Colon (tissue), 2 donors: ENCODE results near the gene HNF4A.
"Not testable (repeated sequence)": the region's sequence is repeated elsewhere in the genome, so short reads cannot be mapped to it uniquely, and the experiment has no call there.

Source experiments
- FAIRE-seq: peaks from 2 replicates; lab custom pipeline; 2012; peaks lifted over from hg19 to GRCh38; lab: Jason Lieb, UNC
- donor health status: control.
- donor health status: control.

HNF4A gene

GRCh38 chr20:44355498-44356352 is at the start of gene HNF4A:
TSS of gene HNF4A (plus strand) at chr20:44355699. CDS start at chr20:44355805, 106 bp downstream.
- FAIRE-seq: no peak

- no peak for FAIRE-seq
Measured at GRCh38 chr20:44306927-44307326, 48.6 kb upstream of the HNF4A start.

- no peak for FAIRE-seq
Measured at GRCh38 chr20:44309763-44310663, 45.5 kb upstream of the HNF4A start.

- no peak for FAIRE-seq
Measured at GRCh38 chr20:44310664-44311639, 44.5 kb upstream of the HNF4A start, which contains the start of gene FITM2. TSS of gene FITM2 (minus strand) at chr20:44311202. CDS start at chr20:44311148, 54 bp downstream.

- FAIRE-seq: no peak
Measured at GRCh38 chr20:44314870-44315269, 40.6 kb upstream of the HNF4A start.

GRCh38 chr20:44319839-44320422 is 35.6 kb upstream of the HNF4A start:
- no peak for FAIRE-seq

- FAIRE-seq: no peak
Measured at GRCh38 chr20:44324343-44324742, 31.2 kb upstream of the HNF4A start.

GRCh38 chr20:44326391-44327159 is 28.9 kb upstream of the HNF4A start:
- no peak for FAIRE-seq

- FAIRE-seq: not testable (repeated sequence)
Measured at GRCh38 chr20:44327748-44328147, 27.8 kb upstream of the HNF4A start.

- no peak for FAIRE-seq
Measured at GRCh38 chr20:44328428-44328827, 27.1 kb upstream of the HNF4A start.

- no peak for FAIRE-seq
Measured at GRCh38 chr20:44331201-44331600, 24.3 kb upstream of the HNF4A start.

GRCh38 chr20:44334306-44334705 is 21.2 kb upstream of the HNF4A start:
- FAIRE-seq: no peak

- no peak for FAIRE-seq
Measured at GRCh38 chr20:44334709-44335108, 20.8 kb upstream of the HNF4A start.

- no peak for FAIRE-seq
Measured at GRCh38 chr20:44335675-44336074, 19.8 kb upstream of the HNF4A start.

- no peak for FAIRE-seq
Measured at GRCh38 chr20:44336086-44336485, 19.4 kb upstream of the HNF4A start.

- FAIRE-seq: no peak
Measured at GRCh38 chr20:44336725-44337380, 18.6 kb upstream of the HNF4A start, which contains the start of gene R3HDML. TSS of gene R3HDML (plus strand) at chr20:44337043. CDS start at chr20:44337158, 115 bp downstream.

GRCh38 chr20:44342248-44342647 is 13.3 kb upstream of the HNF4A start:
- no peak for FAIRE-seq

GRCh38 chr20:44343162-44343675 is 12.3 kb upstream of the HNF4A start:
- no peak for FAIRE-seq

- no peak for FAIRE-seq
Measured at GRCh38 chr20:44344723-44345122, 10.8 kb upstream of the HNF4A start.

GRCh38 chr20:44345147-44345546 is 10.4 kb upstream of the HNF4A start:
- FAIRE-seq: no peak
